ENCODE measurements around the gene USP33. TPM values are rescaled to one million over a fixed set of nuclear protein-coding genes. Genes with fewer than 3 reads are reported as not detected.
"Not testable (repeated sequence)": the region's sequence is repeated elsewhere in the genome, so short reads cannot be mapped to it uniquely, and the experiment has no call there.

The USP33 gene
- 10 to 100 TPM; 69.7 to 70.8 TPM for total RNA-seq

GRCh38 chr1:77759071-77760028, at the start of gene USP33:
Gene USP33, minus strand, starts transcription at chr1:77759852. Its CDS starts 18,155 bp downstream, at chr1:77741697.
- Mint-ChIP-seq H3K27ac (peak within 1 kb of the TSS; percentile 94), H3K27me3 (peaks cover 2% of the 10 kb centered on the region), H3K9me3 (no peaks in the 10 kb centered on the region), H3K4me1 (peaks cover 25% of the 10 kb centered on the region), H3K4me3 (peak within 1 kb of the TSS; percentile 94), H3K36me3 (peaks cover 5% of the 10 kb centered on the region)
- POLR2A ChIA-PET: interaction anchor here (0.5 to 3.3 kb wide), 4 partner anchors 20 to 326 kb away, joined by 3 to 15 read pairs (median 8); partner anchors contain the start of genes DNAJB4, MIGA1 and ZZZ3
- DNase-seq (peak; percentile 97), ATAC-seq (ENCODE audit: low read depth) (peak; percentile 83)

- no peaks in the 10 kb centered on the region for H3K9me3 Mint-ChIP-seq
- no peak for ATAC-seq (ENCODE audit: low read depth)
- peaks cover 24% of the 10 kb centered on the region for H3K36me3 Mint-ChIP-seq
- no peaks in the 10 kb centered on the region for H3K27me3 Mint-ChIP-seq
- peaks cover 2% of the 10 kb centered on the region for H3K4me1 Mint-ChIP-seq
- H3K4me3 Mint-ChIP-seq: no peak overlapping the region
- POLR2A ChIA-PET: no interaction called here
- DNase-seq: no peak
- H3K27ac Mint-ChIP-seq: no peak overlapping the region
Observed at GRCh38 chr1:77803371-77803770, 43.7 kb upstream of the USP33 start.

- DNase-seq (no peak), ATAC-seq (ENCODE audit: low read depth) (no peak)
- Mint-ChIP-seq H3K36me3 (peaks cover 26% of the 10 kb centered on the region), H3K27me3 (no peaks in the 10 kb centered on the region), H3K9me3 (no peaks in the 10 kb centered on the region), H3K4me3 (no peak overlapping the region), H3K4me1 (peaks cover 2% of the 10 kb centered on the region), H3K27ac (no peak overlapping the region)
- POLR2A ChIA-PET: no interaction called here
Observed at GRCh38 chr1:77802026-77802425, 42.4 kb upstream of the USP33 start.

- Mint-ChIP-seq H3K4me1 (peaks cover 2% of the 10 kb centered on the region), H3K36me3 (peaks cover 20% of the 10 kb centered on the region), H3K9me3 (no peaks in the 10 kb centered on the region), H3K4me3 (no peak overlapping the region), H3K27me3 (no peaks in the 10 kb centered on the region), H3K27ac (no peak overlapping the region)
- ATAC-seq (ENCODE audit: low read depth) (no peak), DNase-seq (no peak)
- POLR2A ChIA-PET: no interaction called here
Observed at GRCh38 chr1:77797991-77798390, 38.3 kb upstream of the USP33 start.

GRCh38 chr1:77796695-77797405, 37.2 kb upstream of the USP33 start:
- Mint-ChIP-seq H3K27me3 (no peaks in the 10 kb centered on the region), H3K4me3 (no peak overlapping the region), H3K4me1 (peaks cover 3% of the 10 kb centered on the region), H3K9me3 (no peaks in the 10 kb centered on the region), H3K36me3 (peaks cover 22% of the 10 kb centered on the region), H3K27ac (no peak overlapping the region)
- no peak for ATAC-seq (ENCODE audit: low read depth)
- POLR2A ChIA-PET: no interaction called here
- DNase-seq: no peak

- Mint-ChIP-seq H3K36me3 (peaks cover 22% of the 10 kb centered on the region), H3K9me3 (no peaks in the 10 kb centered on the region), H3K4me3 (no peak overlapping the region), H3K4me1 (peaks cover 1% of the 10 kb centered on the region), H3K27me3 (no peaks in the 10 kb centered on the region), H3K27ac (no peak overlapping the region)
- DNase-seq (no peak), ATAC-seq (ENCODE audit: low read depth) (no peak)
- POLR2A ChIA-PET: no interaction called here
Observed at GRCh38 chr1:77794550-77794949, 34.9 kb upstream of the USP33 start.

- H3K4me1 Mint-ChIP-seq; H3K4me3 Mint-ChIP-seq; ATAC-seq (ENCODE audit: low read depth); H3K27ac Mint-ChIP-seq; POLR2A ChIA-PET; H3K27me3 Mint-ChIP-seq; DNase-seq; H3K9me3 Mint-ChIP-seq: not testable (repeated sequence)
- peaks cover 57% of the 10 kb centered on the region for H3K36me3 Mint-ChIP-seq
Observed at GRCh38 chr1:77786093-77786741, 26.6 kb upstream of the USP33 start.

GRCh38 chr1:77783141-77783540, 23.5 kb upstream of the USP33 start:
- no peak for DNase-seq
- POLR2A ChIA-PET: no interaction called here
- Mint-ChIP-seq H3K27me3 (no peaks in the 10 kb centered on the region), H3K4me1 (peaks cover 26% of the 10 kb centered on the region), H3K27ac (no peak overlapping the region), H3K4me3 (no peak overlapping the region), H3K36me3 (peaks cover 42% of the 10 kb centered on the region), H3K9me3 (peaks cover 7% of the 10 kb centered on the region)
- no peak for ATAC-seq (ENCODE audit: low read depth)

- DNase-seq (no peak), ATAC-seq (ENCODE audit: low read depth) (no peak)
- Mint-ChIP-seq H3K36me3 (peaks cover 31% of the 10 kb centered on the region), H3K27ac (peak overlapping the region; percentile 49), H3K4me1 (peaks cover 25% of the 10 kb centered on the region), H3K9me3 (peaks cover 4% of the 10 kb centered on the region), H3K27me3 (no peaks in the 10 kb centered on the region), H3K4me3 (peak overlapping the region; percentile 23)
- POLR2A ChIA-PET: no interaction called here
Observed at GRCh38 chr1:77781683-77782082, 22.0 kb upstream of the USP33 start.

- H3K4me3 Mint-ChIP-seq: peak within 1 kb of the TSS; percentile 98
Observed at GRCh38 chr1:77779529-77780281, 20.1 kb upstream of the USP33 start, which contains the start of gene MIGA1. Gene MIGA1, plus strand, starts transcription at chr1:77779649. Its CDS starts 3,604 bp downstream, at chr1:77783253.

GRCh38 chr1:77776007-77776700, 16.5 kb upstream of the USP33 start:
- H3K4me1 Mint-ChIP-seq: peaks cover 15% of the 10 kb centered on the region
- no peaks in the 10 kb centered on the region for H3K36me3 Mint-ChIP-seq

More at GRCh38 chr1:77779529-77780281, 20.1 kb upstream of the USP33 start, which contains the start of gene MIGA1:
- peak within 1 kb of the TSS; percentile 86 for H3K27ac Mint-ChIP-seq
- POLR2A ChIA-PET: interaction anchor here (0.5 to 2.5 kb wide), 6 partner anchors 20 to 350 kb away, joined by 3 to 16 read pairs (median 9); partner anchors contain the start of genes DNAJB4, FUBP1, USP33 and ZZZ3
- peaks cover 2% of the 10 kb centered on the region for H3K9me3 Mint-ChIP-seq
- peaks cover 25% of the 10 kb centered on the region for H3K4me1 Mint-ChIP-seq
- peak; percentile 75 for DNase-seq
- peak; percentile 98 for ATAC-seq (ENCODE audit: low read depth)
- peaks cover 13% of the 10 kb centered on the region for H3K36me3 Mint-ChIP-seq
- peaks cover 3% of the 10 kb centered on the region for H3K27me3 Mint-ChIP-seq

GRCh38 chr1:77768006-77768405, 8.4 kb upstream of the USP33 start:
- DNase-seq (no peak), ATAC-seq (ENCODE audit: low read depth) (no peak)
- no peaks in the 10 kb centered on the region for H3K4me1 Mint-ChIP-seq
- H3K27ac Mint-ChIP-seq: no peak overlapping the region
- H3K4me3 Mint-ChIP-seq: no peak overlapping the region
- H3K27me3 Mint-ChIP-seq: no peaks in the 10 kb centered on the region
- no peaks in the 10 kb centered on the region for H3K36me3 Mint-ChIP-seq
- POLR2A ChIA-PET: interaction anchor here (0.6 kb wide), 1 partner anchor 25 kb away, joined by 4 read pairs; no protein-coding TSS in a partner anchor
- no peaks in the 10 kb centered on the region for H3K9me3 Mint-ChIP-seq

More at GRCh38 chr1:77776007-77776700, 16.5 kb upstream of the USP33 start:
- Mint-ChIP-seq H3K9me3 (no peaks in the 10 kb centered on the region), H3K27ac (no peak overlapping the region), H3K4me3 (no peak overlapping the region), H3K27me3 (peaks cover 3% of the 10 kb centered on the region)
- POLR2A ChIA-PET: interaction anchor here (0.5 kb wide), 1 partner anchor 216 kb away, joined by 5 read pairs; no protein-coding TSS in a partner anchor
- ATAC-seq (ENCODE audit: low read depth) (no peak), DNase-seq (no peak)
